Raji (cell line): ENCODE data around the gene SMC4.

Experiments
- POLR2A ChIP-seq: IDR thresholded peaks from 2 replicates; pipeline ENCODE4 v1.6.1; 2011; ENCODE audit warnings: low read depth, low read length, control low read depth; ENCODE audit not compliant: insufficient read depth

Gene SMC4

GRCh38 chr3:160384639-160385318 lies 14.7 kb upstream of the SMC4 start:
- no peak for TF ChIP-seq POLR2A

- no peak for TF ChIP-seq POLR2A
These were observed 8.8 kb upstream of the SMC4 start for GRCh38 chr3:160390565-160391138.

- TF ChIP-seq POLR2A, result no peak
These were observed 6.7 kb upstream of the SMC4 start for GRCh38 chr3:160392798-160393197.

- TF ChIP-seq POLR2A, result no peak
These were observed 6.0 kb upstream of the SMC4 start for GRCh38 chr3:160393346-160394008.

- TF ChIP-seq POLR2A, result no peak
These were observed 5.4 kb upstream of the SMC4 start for GRCh38 chr3:160394009-160394392.

- no peak for TF ChIP-seq POLR2A
These were observed 4.2 kb upstream of the SMC4 start for GRCh38 chr3:160395297-160395696.

GRCh38 chr3:160398820-160399124 lies 678 bp upstream of the SMC4 start:
- TF ChIP-seq POLR2A, result no peak

GRCh38 chr3:160400030-160400701 lies 716 bp downstream of the SMC4 start:
- no peak for TF ChIP-seq POLR2A

- no peak for TF ChIP-seq POLR2A
These were observed 1.3 kb downstream of the SMC4 start for GRCh38 chr3:160400702-160401150.

- no peak for TF ChIP-seq POLR2A
These were observed 2.0 kb downstream of the SMC4 start for GRCh38 chr3:160401291-160402095.

- no peak for TF ChIP-seq POLR2A
These were observed 3.0 kb downstream of the SMC4 start for GRCh38 chr3:160402221-160403027.

GRCh38 chr3:160403028-160403545 lies 3.6 kb downstream of the SMC4 start:
- no peak for TF ChIP-seq POLR2A

GRCh38 chr3:160403796-160404470 lies 4.5 kb downstream of the SMC4 start:
- TF ChIP-seq POLR2A, result no peak
